HepG2 (cell line): ENCODE measurements around the gene TDRD9. TPM values are rescaled to one million over a fixed set of nuclear protein-coding genes. Genes with fewer than 3 reads are reported as not detected.

ENCODE experiments used
- ATAC-seq: fragments of 200-7000 bp; cut with Tn5 transposase; 3 replicates; pipeline ENCODE4 v1.9.1; 2020; ENCODE audit warnings: mild to moderate bottlenecking, moderate library complexity
- BruUV-seq: library from RNA; stranded (reverse); fragments of 400-500 nt; replicated peaks from 2 replicates; lab custom pipeline; 2021; lab: Mats Ljungman, UMichigan
- CTCF ChIA-PET: fragments of 300-600 bp; formaldehyde crosslinking; extraction: SDS; loops from one replicate; lab custom pipeline; 2021; ENCODE audit warnings: low total read pairs, inconsistent platforms, low intra/inter-chr PET ratio; lab: Yijun Ruan, JAX
- POLR2A ChIA-PET: fragments of 350-600 bp; sonication (Branson Sonifier 250); formaldehyde crosslinking; loops from one replicate; lab custom pipeline; 2020; ENCODE audit warnings: antibody characterized with exemption, inconsistent platforms; lab: Yijun Ruan, JAX
- DNase-seq: peaks from one replicate; pipeline ENCODE4 v3.0.0-alpha.2; 2015; ENCODE audit warnings: low spot score
- FAIRE-seq: peaks from 3 replicates; lab custom pipeline; 2011; peaks lifted over from hg19 to GRCh38; lab: Jason Lieb, UNC
- H2AFZ ChIP-seq: one replicate; pipeline ENCODE4 v1.6.1; 2011; ENCODE audit warnings: low read length, inconsistent platforms
- H3K27ac ChIP-seq: fragments of 300-600 bp; 3 replicates; pipeline ENCODE4 v1.8.0; 2011; ENCODE audit warnings: mixed run types, mild to moderate bottlenecking, mixed read lengths, low read length, inconsistent platforms; ENCODE audit not compliant: insufficient read depth; ENCODE audit errors: extremely low read length
- H3K27me3 ChIP-seq, 2 experiments: fragments of 200-600 bp in 1 of 2; 2 replicates in 1 of 2; 3 replicates in 1 of 2; pipeline versions ENCODE4 v1.6.0 to v1.8.0; 2011; ENCODE audit warnings: low read length in 2 of 2, mild to moderate bottlenecking in 2 of 2, moderate library complexity in 2 of 2, inconsistent platforms in 1 of 2; ENCODE audit not compliant: insufficient read depth in 2 of 2, control insufficient read depth in 1 of 2
- H3K36me3 ChIP-seq, 2 experiments: fragments of 200-600 bp in 1 of 2; replicated peaks in 1 of 2; 2 replicates in 1 of 2; 3 replicates in 1 of 2; pipeline versions ENCODE4 v1.5.1 to v1.8.0; 2011; ENCODE audit warnings: low read length in 2 of 2, inconsistent platforms in 1 of 2; ENCODE audit not compliant: insufficient read depth in 2 of 2, control insufficient read depth in 1 of 2
- H3K4me1 ChIP-seq: 2 replicates; pipeline ENCODE4 v1.5.1; 2012; ENCODE audit warnings: low read length, inconsistent platforms; ENCODE audit not compliant: insufficient read depth
- H3K4me2 ChIP-seq: 2 replicates; pipeline ENCODE4 v1.6.0; 2011; ENCODE audit warnings: low read depth, low read length, inconsistent platforms
- H3K4me3 ChIP-seq, 3 experiments: fragments of 200-600 bp in 1 of 3; sonication (generic), shearing (Covaris generic) in 1 of 3; replicated peaks in 1 of 3; 2 replicates each; pipeline ENCODE4 v1.5.1; 2011 to 2016; ENCODE audit warnings: low read length in 3 of 3, inconsistent platforms in 2 of 3, low read depth in 2 of 3, mild to moderate bottlenecking in 2 of 3, control low read depth in 1 of 3, mixed read lengths in 1 of 3; ENCODE audit not compliant: insufficient read depth in 1 of 3
- H3K79me2 ChIP-seq: one replicate; pipeline ENCODE4 v1.6.1; 2011; ENCODE audit warnings: low read length, inconsistent platforms; ENCODE audit not compliant: insufficient read depth
- H3K9ac ChIP-seq: 2 replicates; pipeline ENCODE4 v1.6.0; 2011; ENCODE audit warnings: mild to moderate bottlenecking, low read depth, low read length, inconsistent platforms; ENCODE audit not compliant: insufficient read depth
- H3K9me3 ChIP-seq: 2 replicates; pipeline ENCODE4 v1.5.1; 2012; ENCODE audit warnings: mild to moderate bottlenecking, low read length
- H4K20me1 ChIP-seq: 2 replicates; pipeline ENCODE4 v1.6.0; 2011; ENCODE audit warnings: inconsistent platforms, mild to moderate bottlenecking, low read length, moderate library complexity; ENCODE audit not compliant: insufficient read depth
- ARID5B ChIP-seq: IDR thresholded peaks from 2 replicates; pipeline ENCODE4 v1.4.0; 2020; ENCODE audit warnings: mild to moderate bottlenecking, missing genetic modification reagents
- ARNT ChIP-seq: fragments of 450-650 bp; IDR thresholded peaks from 2 replicates; pipeline ENCODE4 v1.6.1; 2017
- TEAD3 ChIP-seq: optimal IDR thresholded peaks from 2 replicates; pipeline ENCODE3; 2016; ENCODE audit warnings: borderline replicate concordance
- ZNF333 ChIP-seq: sonication (generic); formaldehyde crosslinking; IDR thresholded peaks from 2 replicates; pipeline ENCODE4 v1.4.0; 2020; ENCODE audit warnings: mild to moderate bottlenecking, missing genetic modification reagents, borderline replicate concordance
- ZNF335 ChIP-seq: sonication (generic); formaldehyde crosslinking; IDR thresholded peaks from 2 replicates; pipeline ENCODE4 v1.4.0; 2020; ENCODE audit warnings: missing genetic modification reagents
- ZNF652 ChIP-seq: IDR thresholded peaks from 2 replicates; pipeline ENCODE4 v1.6.1; 2016; ENCODE audit warnings: low read depth, borderline replicate concordance
- WGBS: methylation state at CpG from one replicate; pipeline ENCODE4 v1.1.6; 2017; ENCODE audit warnings: low lambda C conversion rate; 5-methylcytosine and 5-hydroxymethylcytosine counted together
- in situ Hi-C: cut with HindIII; loops from 2 replicates; pipeline ENCODE4 v1.10.0; 2017; ENCODE audit warnings: low pct_unique_long_range_greater_than_20kb; ENCODE audit not compliant: extremely low pct_ligation_motif_present
- intact Hi-C: fragments of 100-400 bp; cut with micrococcal nuclease; formaldehyde crosslinking; loops from one replicate; pipeline ENCODE4 v1.10.0; 2022; ENCODE audit not compliant: unreplicated experiment
- polyA plus RNA-seq, 8 experiments: library from polyadenylated mRNA; depleted of rRNA in 3 of 8; stranded (reverse) in 7 of 8; unstranded in 1 of 8; fragments of >200 nt; fragmentation: Illumina TruSeq in 4 of 8; extraction: Trizol in 4 of 8; gene quantifications; 2 replicates each; pipeline versions ENCODE4 v1.2.1 to v1.2.3, GENCODE V29; 2011 to 2016; ENCODE audit warnings: low read depth in 4 of 8, missing spikeins in 1 of 8, mixed read lengths in 1 of 8; ENCODE audit not compliant: insufficient read depth in 1 of 8
- total RNA-seq, 5 experiments: library from RNA; depleted of rRNA; stranded (reverse); fragments of >200 nt; fragmentation: Illumina TruSeq; extraction: Trizol; gene quantifications; 2 replicates each; pipeline ENCODE4 v1.2.3, GENCODE V29; 2016; ENCODE audit warnings: low read depth in 1 of 5

The TDRD9 gene
- total and polyA plus RNA-seq, 2 of the 13 experiments (the other 11 are each of a cell fraction or from before 2014, with no cell fraction given): not detected

- in situ Hi-C loops: loop anchor here (10.0 kb wide), 1 partner anchor 49 kb away; the partner anchor contains the start of gene TDRD9
- TF ChIP-seq ZNF333 (CRISPR knock-in tag) (no peak), TEAD3 (CRISPR knock-in tag) (peak; percentile 62), ZNF335 (0 out of 2 replicates have a peak, but pooled peaks have one; percentile 64), ZNF652 (CRISPR knock-in tag) (no peak), ARID5B (no peak), ARNT (no peak)
- intact Hi-C loops: no loop called here
- no peaks in the 10 kb centered on the region for H3K9me3 ChIP-seq
- H4K20me1 ChIP-seq: no peaks in the 10 kb centered on the region
- H3K79me2 ChIP-seq: no peaks in the 10 kb centered on the region
- ChIA-PET POLR2A (no interaction called here), CTCF (no interaction called here)
- FAIRE-seq (no peak), ATAC-seq (peak; percentile 60), DNase-seq (no peak)
- BruUV-seq: no TSS peak
- 0 out of 2 replicates have a peak, but pooled peaks cover 8% of the 10 kb centered on the region for H3K4me1 ChIP-seq
- no peaks in the 10 kb centered on the region for H3K36me3 ChIP-seq
- no peak overlapping the region for H3K4me2 ChIP-seq
- peaks cover 3% of the 10 kb centered on the region in 2 experiments; a peak in 2 of 5 replicates for H3K27me3 ChIP-seq
- 0% methylated on average over 4 of the region's 4 CpGs for WGBS
- H3K9ac ChIP-seq: no peak overlapping the region
- H2AFZ ChIP-seq: no peak overlapping the region
- H3K27ac ChIP-seq: no peak overlapping the region
- H3K4me3 ChIP-seq: no peak overlapping the region
These were observed 45.1 kb downstream of the TDRD9 start for GRCh38 chr14:103973354-103973753.
